MG63 (cell line): ENCODE measurements around the gene SRR. TPM values are rescaled to one million over a fixed set of nuclear protein-coding genes. Genes with fewer than 3 reads are reported as not detected.

ENCODE experiments used
- DNase-seq: peaks from one replicate; pipeline ENCODE4 v3.0.0-alpha.2; 2020
- H3K27me3 ChIP-seq: fragments of 250-450 bp; sonication (Bioruptor Pico); 2 replicates; pipeline ENCODE4 v1.5.1; 2020; ENCODE audit warnings: mild to moderate bottlenecking, moderate library complexity
- H3K36me3 ChIP-seq: fragments of 250-450 bp; sonication (Bioruptor Pico); 2 replicates; pipeline ENCODE4 v1.5.1; 2020; ENCODE audit warnings: mild to moderate bottlenecking, moderate library complexity
- H3K4me3 ChIP-seq: fragments of 250-450 bp; sonication (Bioruptor Pico); 2 replicates; pipeline ENCODE4 v1.5.1; 2020; ENCODE audit warnings: mild to moderate bottlenecking, moderate library complexity
- H3K9me3 ChIP-seq: fragments of 250-450 bp; sonication (Bioruptor Pico); 2 replicates; pipeline ENCODE4 v1.5.1; 2020; ENCODE audit warnings: mild to moderate bottlenecking, moderate library complexity
- total RNA-seq: library from RNA; depleted of rRNA; stranded (reverse); fragments of >200 nt; shearing (Covaris generic); gene quantifications from 2 replicates; pipeline ENCODE4 v1.2.3, GENCODE V29; 2014; ENCODE audit warnings: low replicate concordance

Gene SRR
- total RNA-seq, 1 experiment from 2014 or later = 26.5 TPM

GRCh38 chr17:2321399-2321798 is 17.6 kb downstream of the SRR start:
- no peaks in the 10 kb centered on the region for H3K27me3 ChIP-seq
- H3K4me3 ChIP-seq = no peak overlapping the region
- H3K9me3 ChIP-seq = no peaks in the 10 kb centered on the region
- no peak for DNase-seq
- H3K36me3 ChIP-seq = peaks cover 39% of the 10 kb centered on the region

DNA sequence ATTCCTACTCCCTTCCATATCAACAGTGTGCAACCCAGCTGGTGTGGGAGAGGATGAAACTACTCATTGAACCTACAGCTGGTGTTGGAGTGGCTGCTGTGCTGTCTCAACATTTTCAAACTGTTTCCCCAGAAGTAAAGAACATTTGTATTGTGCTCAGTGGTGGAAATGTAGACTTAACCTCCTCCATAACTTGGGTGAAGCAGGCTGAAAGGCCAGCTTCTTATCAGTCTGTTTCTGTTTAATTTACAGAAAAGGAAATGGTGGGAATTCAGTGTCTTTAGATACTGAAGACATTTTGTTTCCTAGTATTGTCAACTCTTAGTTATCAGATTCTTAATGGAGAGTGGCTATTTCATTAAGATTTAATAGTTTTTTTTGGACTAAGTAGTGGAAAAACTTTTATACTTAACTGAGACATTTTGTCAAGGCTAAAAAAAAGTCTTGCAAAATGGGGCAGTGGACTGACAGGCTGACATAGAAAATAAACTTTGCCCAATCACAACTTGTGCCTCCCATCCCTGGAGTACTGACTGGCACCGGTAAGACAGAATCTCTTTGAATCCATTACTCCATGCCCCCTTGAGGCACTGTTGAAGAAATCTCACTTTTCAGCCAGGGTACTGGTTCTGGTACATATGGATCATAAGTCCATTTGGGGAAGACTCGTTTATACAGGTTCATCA is 20.0 kb downstream of the SRR start:
- Histone ChIP-seq H3K4me3 (no peak overlapping the region), H3K9me3 (no peaks in the 10 kb centered on the region), H3K27me3 (no peaks in the 10 kb centered on the region), H3K36me3 (peaks cover 46% of the 10 kb centered on the region)
- no peak for DNase-seq

DNA sequence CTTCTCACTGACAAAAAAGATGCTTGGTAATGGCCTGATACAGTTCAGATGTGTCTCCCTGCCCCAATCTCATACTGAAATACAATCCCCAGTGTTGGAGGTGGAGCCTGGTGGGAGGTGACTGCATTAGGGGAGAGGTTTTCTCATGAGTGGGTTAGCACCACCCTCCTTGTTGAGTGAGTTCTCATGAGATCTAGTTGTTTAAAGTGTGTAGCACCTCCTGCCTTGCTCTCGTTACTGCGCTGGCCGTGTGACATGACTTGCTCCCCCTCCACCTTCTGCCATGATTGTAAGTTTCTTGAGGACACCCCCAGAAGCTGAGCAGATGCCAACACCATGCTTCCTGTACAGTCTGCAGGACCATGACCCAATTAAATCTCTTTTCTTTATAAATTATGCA is 27.6 kb downstream of the SRR start:
- no peaks in the 10 kb centered on the region for H3K27me3 ChIP-seq
- H3K9me3 ChIP-seq = no peaks in the 10 kb centered on the region
- peaks cover 73% of the 10 kb centered on the region for H3K36me3 ChIP-seq
- no peak overlapping the region for H3K4me3 ChIP-seq
- DNase-seq = no peak

- H3K9me3 ChIP-seq = no peaks in the 10 kb centered on the region
- H3K36me3 ChIP-seq = peaks cover 50% of the 10 kb centered on the region
- no peak for DNase-seq
- peak overlapping the region; percentile 90 for H3K4me3 ChIP-seq
- H3K27me3 ChIP-seq = no peaks in the 10 kb centered on the region
These were observed 32.0 kb downstream of the SRR start for GRCh38 chr17:2335726-2336214.

DNA sequence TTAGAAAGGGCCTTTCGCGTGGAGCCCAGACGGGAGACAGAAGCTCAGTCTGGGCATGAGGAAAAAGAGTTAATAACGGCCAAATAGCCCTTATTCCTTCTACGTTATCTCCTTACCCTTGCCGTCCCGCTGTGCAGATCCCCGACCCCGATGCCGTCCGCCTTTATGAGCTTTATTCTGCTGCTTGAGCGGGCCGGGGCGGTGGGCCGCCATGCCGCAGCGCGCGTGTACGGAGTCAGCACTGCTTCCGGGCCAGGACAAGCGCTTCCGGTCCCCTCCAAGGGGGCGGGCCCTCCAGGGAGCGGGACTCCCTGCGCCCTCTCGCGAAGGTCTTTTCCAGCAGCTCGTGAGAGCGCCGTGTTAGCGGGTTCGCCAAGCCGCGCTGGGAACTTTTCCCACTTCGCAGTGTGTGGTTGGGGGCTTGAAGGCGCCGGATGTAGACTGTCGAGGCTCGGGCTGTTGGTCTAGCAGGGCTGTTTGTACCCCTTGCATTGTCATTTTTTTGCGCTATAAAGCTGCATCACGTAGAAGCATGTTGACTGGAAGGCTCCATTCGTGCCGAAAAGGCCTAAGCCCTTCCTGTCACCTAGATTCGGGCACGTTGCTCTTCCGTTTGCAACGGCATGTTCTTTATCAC is 32.6 kb downstream of the SRR start, which contains the start of gene TSR1:
TSS of gene TSR1 (minus strand) at position 243 of the 637 bp plus-strand sequence. CDS start at position 213, 30 bp downstream.
- peak; percentile 90 for DNase-seq

GRCh38 chr17:2336852-2337543 is 33.2 kb downstream of the SRR start, which contains the start of gene SGSM2:
Gene SGSM2, plus strand, starts transcription at chr17:2337501. Its CDS starts 188 bp downstream, at chr17:2337689.
- Histone ChIP-seq H3K36me3 (peaks cover 39% of the 10 kb centered on the region), H3K4me3 (peak within 1 kb of the TSS; percentile 90), H3K27me3 (no peaks in the 10 kb centered on the region), H3K9me3 (no peaks in the 10 kb centered on the region)
- DNase-seq = peak; percentile 54

More for the DNA sequence above, 32.6 kb downstream of the SRR start, which contains the start of gene TSR1:
- H3K36me3 ChIP-seq = peaks cover 44% of the 10 kb centered on the region
- H3K27me3 ChIP-seq = no peaks in the 10 kb centered on the region
- H3K4me3 ChIP-seq = peak within 1 kb of the TSS; percentile 90
- no peaks in the 10 kb centered on the region for H3K9me3 ChIP-seq

- Histone ChIP-seq H3K27me3 (no peaks in the 10 kb centered on the region), H3K36me3 (peaks cover 31% of the 10 kb centered on the region), H3K9me3 (no peaks in the 10 kb centered on the region), H3K4me3 (peak overlapping the region; percentile 90)
- peak; percentile 63 for DNase-seq
These were observed 34.0 kb downstream of the SRR start for GRCh38 chr17:2337544-2338314.

DNA sequence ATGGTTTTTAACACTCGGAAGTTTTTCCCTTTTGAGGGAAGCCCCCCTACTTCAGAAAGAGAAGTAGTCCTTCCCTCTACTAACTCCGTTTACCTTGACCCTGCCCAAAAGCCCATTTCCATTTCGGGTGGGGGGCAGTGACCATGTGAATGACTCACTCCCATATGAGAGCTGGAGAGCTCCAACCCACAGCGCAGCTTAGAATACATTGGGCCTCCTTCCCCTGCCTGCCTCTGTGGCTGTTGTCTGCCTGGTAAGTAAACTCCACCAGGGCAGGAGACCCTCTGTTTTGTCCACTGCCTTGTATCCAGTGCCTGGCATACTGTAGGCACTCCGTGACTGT is 34.5 kb downstream of the SRR start:
- no peak for DNase-seq
- no peaks in the 10 kb centered on the region for H3K9me3 ChIP-seq
- peaks cover 26% of the 10 kb centered on the region for H3K36me3 ChIP-seq
- H3K27me3 ChIP-seq = no peaks in the 10 kb centered on the region
- H3K4me3 ChIP-seq = peak overlapping the region; percentile 90

DNA sequence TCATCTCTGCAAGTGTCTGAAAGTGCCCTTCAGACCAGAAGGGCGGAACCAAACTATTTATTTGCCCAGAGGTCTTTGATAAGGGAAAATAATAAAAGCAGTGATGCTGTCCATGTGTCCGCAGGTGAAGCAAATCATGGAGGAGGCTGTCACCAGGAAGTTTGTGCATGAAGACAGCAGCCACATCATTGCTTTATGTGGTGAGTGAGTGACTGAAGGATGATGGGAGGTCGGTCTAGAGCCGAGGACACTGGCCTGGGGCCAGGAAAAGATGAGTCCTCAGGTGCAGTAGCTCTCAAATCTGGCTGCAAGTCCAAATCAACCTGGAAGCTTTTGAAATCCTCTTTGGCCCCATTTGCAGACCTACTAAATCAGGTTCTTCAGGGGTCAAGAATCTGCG is 39.7 kb downstream of the SRR start:
- Histone ChIP-seq H3K9me3 (no peaks in the 10 kb centered on the region), H3K36me3 (no peaks in the 10 kb centered on the region), H3K27me3 (no peaks in the 10 kb centered on the region), H3K4me3 (no peak overlapping the region)
- DNase-seq = no peak

DNA sequence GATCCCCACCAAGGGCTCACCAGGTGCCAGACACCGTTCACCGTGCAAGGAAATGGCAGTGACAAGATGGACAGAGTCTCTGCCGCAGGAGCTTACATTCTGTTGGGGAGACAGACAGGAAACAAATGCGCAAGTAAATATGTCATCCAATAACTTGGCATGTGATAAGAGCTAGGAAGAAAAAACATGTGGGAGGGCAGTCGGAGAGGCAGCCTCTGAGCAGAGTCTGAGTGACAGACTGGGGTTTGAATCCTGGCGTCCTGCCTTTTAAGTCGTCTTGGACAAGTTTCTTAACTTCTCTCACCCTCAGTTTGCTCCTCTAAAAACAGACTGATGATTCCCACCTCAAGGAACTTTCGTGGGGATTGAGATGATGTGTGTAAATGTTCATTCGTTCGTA is 40.8 kb downstream of the SRR start:
- Histone ChIP-seq H3K9me3 (no peaks in the 10 kb centered on the region), H3K27me3 (no peaks in the 10 kb centered on the region), H3K36me3 (no peaks in the 10 kb centered on the region), H3K4me3 (no peak overlapping the region)
- no peak for DNase-seq

DNA sequence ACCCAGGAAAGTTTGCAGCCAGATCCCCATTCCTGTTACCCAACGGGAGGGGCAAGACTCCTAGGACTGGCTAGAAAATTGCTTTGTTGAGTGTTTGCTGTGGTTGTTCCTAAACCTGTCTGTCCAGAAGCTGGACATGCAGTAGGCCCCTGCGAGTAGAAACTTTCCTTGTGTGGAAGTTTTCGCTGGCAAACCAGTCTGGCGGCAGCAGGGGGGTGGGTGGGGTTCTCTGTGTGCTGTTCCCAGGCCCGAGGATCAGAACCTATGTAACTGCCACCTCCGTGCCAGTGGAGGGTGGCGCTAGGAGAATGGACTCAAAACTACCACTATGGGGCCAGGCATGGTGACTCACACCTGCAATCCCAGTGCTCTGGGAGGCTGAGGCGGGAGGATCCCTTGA is 42.7 kb downstream of the SRR start:
- DNase-seq = no peak

GRCh38 chr17:2347805-2348685 is 44.3 kb downstream of the SRR start:
- no peaks in the 10 kb centered on the region for H3K9me3 ChIP-seq
- H3K36me3 ChIP-seq = no peaks in the 10 kb centered on the region
- H3K4me3 ChIP-seq = no peak overlapping the region
- DNase-seq = no peak
- no peaks in the 10 kb centered on the region for H3K27me3 ChIP-seq

More for the DNA sequence above, 42.7 kb downstream of the SRR start:
- Histone ChIP-seq H3K36me3 (no peaks in the 10 kb centered on the region), H3K27me3 (no peaks in the 10 kb centered on the region), H3K9me3 (no peaks in the 10 kb centered on the region), H3K4me3 (no peak overlapping the region)

DNA sequence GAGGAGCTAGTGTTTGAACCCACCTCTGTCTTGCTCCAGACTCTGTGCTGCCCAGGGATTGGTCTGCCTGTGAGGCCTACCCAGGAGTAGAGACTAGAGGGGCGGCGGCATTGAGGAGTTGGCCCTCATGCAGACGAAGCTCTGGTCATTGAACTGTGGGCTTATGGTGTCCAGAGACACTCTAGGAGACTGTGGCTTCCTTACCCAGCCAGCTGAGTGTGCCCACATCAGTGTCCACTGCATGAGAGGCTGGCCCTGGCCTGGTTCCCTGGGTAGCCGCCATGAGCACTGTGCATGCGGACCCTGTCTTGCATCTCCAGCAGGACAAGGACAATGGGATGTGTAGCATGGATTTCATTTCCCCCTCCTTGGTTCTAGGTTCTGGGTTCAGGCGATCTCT is 47.5 kb downstream of the SRR start:
- Histone ChIP-seq H3K27me3 (no peaks in the 10 kb centered on the region), H3K4me3 (no peak overlapping the region), H3K36me3 (no peaks in the 10 kb centered on the region), H3K9me3 (no peaks in the 10 kb centered on the region)
- no peak for DNase-seq

- Histone ChIP-seq H3K9me3 (no peaks in the 10 kb centered on the region), H3K27me3 (no peaks in the 10 kb centered on the region), H3K36me3 (no peaks in the 10 kb centered on the region), H3K4me3 (no peak overlapping the region)
- DNase-seq = no peak
These were observed 50.6 kb downstream of the SRR start for GRCh38 chr17:2354311-2354710.

GRCh38 chr17:2357237-2357636 is 53.5 kb downstream of the SRR start:
- Histone ChIP-seq H3K36me3 (no peaks in the 10 kb centered on the region), H3K9me3 (no peaks in the 10 kb centered on the region), H3K4me3 (no peak overlapping the region), H3K27me3 (no peaks in the 10 kb centered on the region)
- DNase-seq = no peak

- no peaks in the 10 kb centered on the region for H3K27me3 ChIP-seq
- no peak for DNase-seq
- H3K36me3 ChIP-seq = no peaks in the 10 kb centered on the region
- no peak overlapping the region for H3K4me3 ChIP-seq
- H3K9me3 ChIP-seq = no peaks in the 10 kb centered on the region
These were observed 54.2 kb downstream of the SRR start for GRCh38 chr17:2357931-2358434.
